Tibial nerve (tissue), 3 donors: Measurements from ENCODE around the gene PNCK.

ENCODE experiments used
- CTCF ChIP-seq, 5 experiments: fragments of 200-600 bp in 3 of 5; fragments of 450-650 bp in 2 of 5; sonication (generic) in 3 of 5; IDR thresholded peaks; one replicate each; pipeline ENCODE4 v1.5.1; 2016 to 2019; ENCODE audit warnings: antibody characterized with exemption in 5 of 5, mild to moderate bottlenecking in 3 of 5, moderate library complexity in 2 of 5
- POLR2A ChIP-seq, 2 donors: fragments of 450-650 bp; IDR thresholded peaks; one replicate each; pipeline ENCODE4 v1.6.1; 2017; ENCODE audit warnings: antibody characterized with exemption in 2 of 2, mild to moderate bottlenecking in 2 of 2, moderate library complexity in 2 of 2

DNA sequence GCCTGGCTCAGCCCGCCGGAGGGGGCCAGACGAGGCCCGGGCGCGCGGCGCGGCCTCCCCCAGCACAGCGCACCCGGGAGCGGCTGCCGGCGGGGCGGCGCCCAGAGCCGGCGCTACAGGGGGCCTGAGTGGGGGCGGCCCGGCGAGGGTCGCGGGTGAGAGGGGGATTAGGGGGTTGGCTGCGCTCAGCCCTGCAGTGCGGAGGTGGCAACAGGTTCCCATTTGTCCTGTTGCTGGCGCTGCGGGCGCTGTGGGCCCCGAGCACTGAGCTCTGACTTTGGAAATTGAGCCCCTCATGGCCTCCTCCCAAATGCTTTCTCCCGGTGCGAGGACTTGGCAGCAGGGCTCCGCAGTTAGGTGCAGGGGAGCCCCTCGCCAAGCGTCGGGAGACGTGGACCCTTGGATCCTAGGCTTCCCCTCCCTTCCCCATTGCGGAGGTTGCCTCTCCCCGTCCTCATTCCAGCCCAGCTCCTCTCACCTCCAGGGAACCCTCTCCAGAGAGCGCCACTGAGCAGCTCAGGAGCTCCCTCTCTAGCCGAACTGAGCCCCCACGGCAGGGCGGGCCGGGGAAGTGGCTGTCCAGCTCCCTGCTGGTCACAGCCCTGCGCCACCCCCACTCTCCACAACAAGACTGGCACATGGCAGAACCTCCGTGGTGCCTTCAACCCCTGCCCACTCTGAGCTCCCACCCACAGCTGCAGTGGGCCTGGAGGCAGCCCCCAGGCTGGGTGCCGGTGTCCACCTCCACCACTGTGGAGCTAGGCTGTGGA lies 29.1 kb downstream of the PNCK start:
- no peak for TF ChIP-seq CTCF (IDR thresholded peaks at IDR 0.05)
- no peak for TF ChIP-seq POLR2A (IDR thresholded peaks at IDR 0.05)
